HCT116 (cell line): Measurements from ENCODE around the gene B3GALT5. TPM values are rescaled to one million over a fixed set of nuclear protein-coding genes. Genes with fewer than 3 reads are reported as not detected.

Experiments used
- ATAC-seq: fragments of 200-7000 bp; cut with Tn5 transposase; 2 replicates; pipeline ENCODE4 v1.9.1; 2020; ENCODE audit warnings: mild to moderate bottlenecking, moderate library complexity
- BruUV-seq: library from RNA; stranded (reverse); fragments of 400-500 nt; replicated peaks from 2 replicates; lab custom pipeline; 2021; lab: Mats Ljungman, UMichigan
- CTCF ChIA-PET: fragments of 300-600 bp; sonication (Branson Sonifier 250); formaldehyde crosslinking; loops from one replicate; lab custom pipeline; 2021; ENCODE audit warnings: antibody characterized with exemption; lab: Charles Lee
- POLR2A ChIA-PET: fragments of 300-600, 350-600 bp; sonication (Branson Sonifier 250); formaldehyde crosslinking; loops from one replicate; lab custom pipeline; 2021; ENCODE audit warnings: antibody characterized with exemption; lab: Charles Lee
- RAD21 ChIA-PET, 2 experiments: fragments of 300-600 bp; sonication (Branson Sonifier 250); formaldehyde crosslinking; loops; one replicate each; lab custom pipeline; 2023; ENCODE audit warnings: low total read pairs in 2 of 2; ENCODE audit not compliant: uncharacterized antibody in 2 of 2, unreplicated experiment in 2 of 2, low non-redundant PET in 1 of 2; lab: Charles Lee
- DNase-seq: peaks from one replicate; pipeline ENCODE4 v3.0.0-alpha.2; 2010; ENCODE audit warnings: low read depth, low spot score
- H2AFZ ChIP-seq: fragments of 200-600 bp; shearing (Covaris generic), sonication (generic); 2 replicates; pipeline ENCODE4 v1.6.1; 2017; ENCODE audit warnings: low read depth, mixed run types, mixed read lengths, antibody characterized with exemption, low read length; ENCODE audit not compliant: poor library complexity, severe bottlenecking
- H3K27ac ChIP-seq: 2 replicates; pipeline ENCODE4 v1.5.1; 2012; ENCODE audit warnings: low read depth, low read length
- H3K27me3 ChIP-seq: fragments of 200-600 bp; sonication (generic); 2 replicates; pipeline ENCODE4 v1.6.1; 2016; ENCODE audit warnings: mixed run types, low read length, mixed read lengths; ENCODE audit not compliant: insufficient read depth
- H3K36me3 ChIP-seq, 2 experiments: fragments of 200-500 bp in 1 of 2; fragments of 200-600 bp in 1 of 2; sonication (Bioruptor generic) in 1 of 2; sonication (generic) in 1 of 2; 2 replicates each; pipeline versions ENCODE4 v1.5.1 to v1.6.1; 2014 to 2016; ENCODE audit warnings: low read length in 2 of 2, inconsistent platforms in 1 of 2, mixed read lengths in 1 of 2, mixed run types in 1 of 2; ENCODE audit not compliant: insufficient read depth in 2 of 2, control insufficient read depth in 1 of 2
- H3K4me1 ChIP-seq, 2 experiments: fragments of 200-600 bp in 1 of 2; sonication (generic) in 1 of 2; 2 replicates each; pipeline versions ENCODE4 v1.5.1 to v1.6.1; 2012 to 2017; ENCODE audit warnings: low read length in 2 of 2, inconsistent platforms in 1 of 2, mild to moderate bottlenecking in 1 of 2, mixed read lengths in 1 of 2, mixed run types in 1 of 2, moderate library complexity in 1 of 2; ENCODE audit not compliant: insufficient read depth in 2 of 2, control insufficient read depth in 1 of 2
- H3K4me2 ChIP-seq: fragments of 200-600 bp; sonication (generic); 2 replicates; pipeline ENCODE4 v1.6.1; 2017; ENCODE audit warnings: mixed run types, low read length, mixed read lengths
- H3K4me3 ChIP-seq, 2 experiments: fragments of 200-600 bp in 1 of 2; sonication (generic) in 1 of 2; replicated peaks in 1 of 2; 2 replicates each; pipeline ENCODE4 v1.5.1; 2011 to 2016; ENCODE audit warnings: low read length in 2 of 2, control low read depth in 1 of 2, low read depth in 1 of 2, mild to moderate bottlenecking in 1 of 2, mixed read lengths in 1 of 2, mixed run types in 1 of 2
- H3K79me2 ChIP-seq: fragments of 200-600 bp; sonication (generic); 2 replicates; pipeline ENCODE4 v1.6.1; 2017; ENCODE audit warnings: mild to moderate bottlenecking, mixed run types, low read length, moderate library complexity, mixed read lengths; ENCODE audit not compliant: insufficient read depth
- H3K9ac ChIP-seq: fragments of 200-600 bp; sonication (generic); 2 replicates; pipeline ENCODE4 v1.6.1; 2016; ENCODE audit warnings: low read length, mixed read lengths
- H3K9me2 ChIP-seq: fragments of 200-600 bp; sonication (generic), shearing (Covaris generic); 2 replicates; pipeline ENCODE4 v1.6.1; 2017; ENCODE audit warnings: mixed run types, mild to moderate bottlenecking, moderate library complexity; ENCODE audit not compliant: insufficient read depth
- H3K9me3 ChIP-seq, 2 experiments: fragments of 200-500 bp in 1 of 2; fragments of 200-600 bp in 1 of 2; sonication (Bioruptor generic) in 1 of 2; sonication (generic) in 1 of 2; 2 replicates each; pipeline ENCODE4 v1.6.1; 2014 to 2017; ENCODE audit warnings: low read length in 2 of 2, mixed read lengths in 2 of 2, inconsistent platforms in 1 of 2, low read depth in 1 of 2, mild to moderate bottlenecking in 1 of 2, mixed run types in 1 of 2, moderate library complexity in 1 of 2; ENCODE audit not compliant: control insufficient read depth in 1 of 2, insufficient read depth in 1 of 2
- H4K20me1 ChIP-seq: fragments of 200-600 bp; sonication (generic), shearing (Covaris generic); 2 replicates; pipeline ENCODE4 v1.6.1; 2017; ENCODE audit warnings: mixed run types, mild to moderate bottlenecking, moderate library complexity; ENCODE audit not compliant: insufficient read depth
- RAD21 ChIP-seq: IDR thresholded peaks from 2 replicates; pipeline ENCODE4 v1.6.1; 2012; ENCODE audit warnings: low read depth, mild to moderate bottlenecking
- SRF ChIP-seq: IDR thresholded peaks from 2 replicates; pipeline ENCODE4 v1.6.1; 2012; ENCODE audit warnings: low read depth
- ZFX ChIP-seq: fragments of 450-650 bp; IDR thresholded peaks from 2 replicates; pipeline ENCODE4 v1.6.1; 2017
- ZNF274 ChIP-seq: fragments of 200-500 bp; sonication (Bioruptor generic); IDR thresholded peaks from 2 replicates; pipeline ENCODE4 v1.6.1; 2014; ENCODE audit warnings: mild to moderate bottlenecking, low read depth, low read length, inconsistent platforms
- intact Hi-C: fragments of 100-400 bp; cut with micrococcal nuclease; formaldehyde crosslinking; loops from 2 replicates; pipeline ENCODE4 v1.10.0; 2022
- total RNA-seq: library from RNA; stranded (reverse); gene quantifications from one replicate; pipeline ENCODE4 v1.2.1, GENCODE V29; 2021; ENCODE audit not compliant: unreplicated experiment
- TF ChIP-seq, protein P1 (sequence below): IDR thresholded peaks from 2 replicates; pipeline ENCODE4 v1.6.1; 2012; ENCODE audit warnings: low read depth
- TF ChIP-seq, protein P2 (sequence below): IDR thresholded peaks from 2 replicates; pipeline ENCODE4 v1.6.1; 2011; ENCODE audit warnings: mild to moderate bottlenecking, low read length, moderate library complexity; ENCODE audit not compliant: insufficient replicate concordance; ENCODE audit errors: extremely low read depth

The B3GALT5 gene
- total RNA-seq, 1 experiment from 2014 or later, result 1.2 TPM

DNA sequence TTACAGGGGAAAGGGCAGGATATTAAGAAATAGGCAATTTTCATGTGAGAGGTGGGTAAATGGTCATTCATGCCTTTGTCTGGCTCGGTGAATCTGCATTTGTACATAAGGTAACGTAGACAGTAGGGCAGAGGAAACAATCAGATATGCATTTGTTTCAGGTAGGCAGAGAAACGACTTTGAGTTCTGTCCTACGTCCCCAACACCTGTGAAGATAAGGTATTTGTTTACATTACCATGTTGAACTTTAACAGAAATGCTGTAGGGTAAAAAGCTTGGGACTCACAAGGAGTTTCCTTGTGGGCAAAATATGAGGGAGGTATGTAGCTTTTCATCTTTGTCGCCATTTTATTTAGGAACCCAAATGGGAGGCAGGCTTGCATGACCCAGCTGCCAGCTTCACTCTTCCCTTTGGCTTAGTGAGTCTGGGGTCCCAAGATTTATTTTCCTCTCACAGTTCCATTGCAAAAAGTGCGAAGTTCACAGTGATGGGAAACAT is 31.4 kb downstream of the B3GALT5 start (continued):
- TF ChIP-seq, protein P1, sequence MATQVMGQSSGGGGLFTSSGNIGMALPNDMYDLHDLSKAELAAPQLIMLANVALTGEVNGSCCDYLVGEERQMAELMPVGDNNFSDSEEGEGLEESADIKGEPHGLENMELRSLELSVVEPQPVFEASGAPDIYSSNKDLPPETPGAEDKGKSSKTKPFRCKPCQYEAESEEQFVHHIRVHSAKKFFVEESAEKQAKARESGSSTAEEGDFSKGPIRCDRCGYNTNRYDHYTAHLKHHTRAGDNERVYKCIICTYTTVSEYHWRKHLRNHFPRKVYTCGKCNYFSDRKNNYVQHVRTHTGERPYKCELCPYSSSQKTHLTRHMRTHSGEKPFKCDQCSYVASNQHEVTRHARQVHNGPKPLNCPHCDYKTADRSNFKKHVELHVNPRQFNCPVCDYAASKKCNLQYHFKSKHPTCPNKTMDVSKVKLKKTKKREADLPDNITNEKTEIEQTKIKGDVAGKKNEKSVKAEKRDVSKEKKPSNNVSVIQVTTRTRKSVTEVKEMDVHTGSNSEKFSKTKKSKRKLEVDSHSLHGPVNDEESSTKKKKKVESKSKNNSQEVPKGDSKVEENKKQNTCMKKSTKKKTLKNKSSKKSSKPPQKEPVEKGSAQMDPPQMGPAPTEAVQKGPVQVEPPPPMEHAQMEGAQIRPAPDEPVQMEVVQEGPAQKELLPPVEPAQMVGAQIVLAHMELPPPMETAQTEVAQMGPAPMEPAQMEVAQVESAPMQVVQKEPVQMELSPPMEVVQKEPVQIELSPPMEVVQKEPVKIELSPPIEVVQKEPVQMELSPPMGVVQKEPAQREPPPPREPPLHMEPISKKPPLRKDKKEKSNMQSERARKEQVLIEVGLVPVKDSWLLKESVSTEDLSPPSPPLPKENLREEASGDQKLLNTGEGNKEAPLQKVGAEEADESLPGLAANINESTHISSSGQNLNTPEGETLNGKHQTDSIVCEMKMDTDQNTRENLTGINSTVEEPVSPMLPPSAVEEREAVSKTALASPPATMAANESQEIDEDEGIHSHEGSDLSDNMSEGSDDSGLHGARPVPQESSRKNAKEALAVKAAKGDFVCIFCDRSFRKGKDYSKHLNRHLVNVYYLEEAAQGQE, result no peak
- TF ChIP-seq ZNF274 (no peak), ZFX (no peak), SRF (no peak)
- TF ChIP-seq, protein P2, sequence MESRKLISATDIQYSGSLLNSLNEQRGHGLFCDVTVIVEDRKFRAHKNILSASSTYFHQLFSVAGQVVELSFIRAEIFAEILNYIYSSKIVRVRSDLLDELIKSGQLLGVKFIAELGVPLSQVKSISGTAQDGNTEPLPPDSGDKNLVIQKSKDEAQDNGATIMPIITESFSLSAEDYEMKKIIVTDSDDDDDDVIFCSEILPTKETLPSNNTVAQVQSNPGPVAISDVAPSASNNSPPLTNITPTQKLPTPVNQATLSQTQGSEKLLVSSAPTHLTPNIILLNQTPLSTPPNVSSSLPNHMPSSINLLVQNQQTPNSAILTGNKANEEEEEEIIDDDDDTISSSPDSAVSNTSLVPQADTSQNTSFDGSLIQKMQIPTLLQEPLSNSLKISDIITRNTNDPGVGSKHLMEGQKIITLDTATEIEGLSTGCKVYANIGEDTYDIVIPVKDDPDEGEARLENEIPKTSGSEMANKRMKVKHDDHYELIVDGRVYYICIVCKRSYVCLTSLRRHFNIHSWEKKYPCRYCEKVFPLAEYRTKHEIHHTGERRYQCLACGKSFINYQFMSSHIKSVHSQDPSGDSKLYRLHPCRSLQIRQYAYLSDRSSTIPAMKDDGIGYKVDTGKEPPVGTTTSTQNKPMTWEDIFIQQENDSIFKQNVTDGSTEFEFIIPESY, result no peak

DNA sequence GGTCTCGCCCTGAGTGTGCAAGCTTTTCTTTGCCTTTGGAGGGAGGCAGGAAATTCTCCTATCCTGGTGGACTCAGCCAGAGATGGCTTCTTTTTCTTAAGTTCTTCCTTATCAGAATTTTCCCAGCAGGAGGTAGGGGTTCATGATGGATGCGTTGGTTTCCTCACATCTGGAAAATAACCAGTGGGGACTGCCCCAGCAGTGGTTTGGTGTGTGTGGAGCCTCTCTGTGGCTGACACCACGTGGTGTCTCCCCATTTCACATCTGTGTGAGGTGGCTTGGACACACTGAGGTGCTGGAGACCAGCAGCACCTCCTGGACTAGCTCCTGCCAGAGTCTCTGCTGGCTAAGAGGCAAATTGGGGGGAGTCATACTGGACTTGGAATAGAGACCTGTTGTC is 32.6 kb downstream of the B3GALT5 start:
- H3K36me3 ChIP-seq, result no peaks in the 10 kb centered on the region
- CTCF ChIA-PET, result no interaction called here
- no peak for TF ChIP-seq RAD21
- H3K4me2 ChIP-seq, result no peak overlapping the region
- H3K9me2 ChIP-seq, result no peaks in the 10 kb centered on the region
- intact Hi-C loops, result no loop called here
- no TSS peak for BruUV-seq
- H3K79me2 ChIP-seq, result no peaks in the 10 kb centered on the region
- no peak for ATAC-seq
- no peaks in the 10 kb centered on the region for H3K9me3 ChIP-seq
- no peaks in the 10 kb centered on the region for H3K27me3 ChIP-seq
- no peak overlapping the region for H3K27ac ChIP-seq
- no peaks in the 10 kb centered on the region for H4K20me1 ChIP-seq
- POLR2A ChIA-PET, result no interaction called here
- H2AFZ ChIP-seq, result no peak overlapping the region
- RAD21 ChIA-PET, result no interaction called here
- no peak overlapping the region for H3K4me3 ChIP-seq
- H3K9ac ChIP-seq, result no peak overlapping the region
- H3K4me1 ChIP-seq, result peaks cover 0 to 8% of the 10 kb centered on the region in 2 experiments; a peak in 2 of 4 replicates
- DNase-seq, result no peak
